Central memory CD4-positive, alpha-beta T cell (primary cell): ENCODE results near the gene XRCC4.
"Not testable (repeated sequence)": the region's sequence is repeated elsewhere in the genome, so short reads cannot be mapped to it uniquely, and the experiment has no call there.

Experiments
- DNase-seq: peaks from one replicate; pipeline ENCODE4 v3.0.0; 2022

The XRCC4 gene

GRCh38 chr5:83184534-83184933 lies 107.2 kb downstream of the XRCC4 start:
- DNase-seq, result no peak

- DNase-seq, result no peak
These were observed 115.6 kb downstream of the XRCC4 start for GRCh38 chr5:83192947-83193346.

- DNase-seq, result no peak
These were observed 120.1 kb downstream of the XRCC4 start for GRCh38 chr5:83197326-83197967.

- DNase-seq, result no peak
These were observed 121.8 kb downstream of the XRCC4 start for GRCh38 chr5:83199126-83199525.

- no peak for DNase-seq
These were observed 127.3 kb downstream of the XRCC4 start for GRCh38 chr5:83204651-83205050.

GRCh38 chr5:83209963-83210362 lies 132.6 kb downstream of the XRCC4 start:
- no peak for DNase-seq

GRCh38 chr5:83219077-83219476 lies 141.7 kb downstream of the XRCC4 start:
- DNase-seq, result no peak

- DNase-seq, result no peak
These were observed 142.1 kb downstream of the XRCC4 start for GRCh38 chr5:83219495-83219894.

GRCh38 chr5:83220331-83220730 lies 143.0 kb downstream of the XRCC4 start:
- DNase-seq, result no peak

- DNase-seq, result no peak
These were observed 145.6 kb downstream of the XRCC4 start for GRCh38 chr5:83222906-83223305.

GRCh38 chr5:83227611-83228010 lies 150.3 kb downstream of the XRCC4 start:
- DNase-seq, result no peak

GRCh38 chr5:83230511-83230910 lies 153.2 kb downstream of the XRCC4 start:
- no peak for DNase-seq

GRCh38 chr5:83244516-83244915 lies 167.2 kb downstream of the XRCC4 start:
- DNase-seq, result no peak

GRCh38 chr5:83245037-83245436 lies 167.7 kb downstream of the XRCC4 start:
- no peak for DNase-seq

- no peak for DNase-seq
These were observed 168.7 kb downstream of the XRCC4 start for GRCh38 chr5:83246071-83246470.

- DNase-seq, result no peak
These were observed 171.8 kb downstream of the XRCC4 start for GRCh38 chr5:83249156-83249555.

- no peak for DNase-seq
These were observed 174.5 kb downstream of the XRCC4 start for GRCh38 chr5:83251849-83252248.

GRCh38 chr5:83253720-83254119 lies 176.4 kb downstream of the XRCC4 start:
- DNase-seq, result no peak

- DNase-seq, result no peak
These were observed 177.9 kb downstream of the XRCC4 start for GRCh38 chr5:83255268-83255667.

GRCh38 chr5:83256091-83256780 lies 178.9 kb downstream of the XRCC4 start:
- DNase-seq, result no peak

GRCh38 chr5:83257684-83258083 lies 180.3 kb downstream of the XRCC4 start:
- not testable (repeated sequence) for DNase-seq

GRCh38 chr5:83265318-83265717 lies 188.0 kb downstream of the XRCC4 start:
- DNase-seq, result no peak

GRCh38 chr5:83270311-83270710 lies 193.0 kb downstream of the XRCC4 start:
- no peak for DNase-seq

GRCh38 chr5:83277154-83277553 lies 199.8 kb downstream of the XRCC4 start:
- DNase-seq, result no peak

GRCh38 chr5:83277953-83278352 lies 200.6 kb downstream of the XRCC4 start:
- no peak for DNase-seq
